GM12873 (cell line): ENCODE results near the gene TOM1L1.

ENCODE experiments used
- CTCF ChIP-seq: IDR thresholded peaks from 2 replicates; pipeline ENCODE4 v1.5.1; 2012; ENCODE audit warnings: low read depth, mild to moderate bottlenecking, moderate library complexity, low read length, control low read depth; ENCODE audit not compliant: insufficient read depth; ENCODE audit errors: missing control alignments

TOM1L1 gene

GRCh38 chr17:54867634-54868033, 33.0 kb upstream of the TOM1L1 start:
- TF ChIP-seq CTCF: no peak

GRCh38 chr17:54870671-54871175, 29.9 kb upstream of the TOM1L1 start:
- no peak for TF ChIP-seq CTCF

GRCh38 chr17:54876656-54877195, 23.9 kb upstream of the TOM1L1 start:
- no peak for TF ChIP-seq CTCF

- no peak for TF ChIP-seq CTCF
Measured at GRCh38 chr17:54881255-54881972, 19.2 kb upstream of the TOM1L1 start.

- TF ChIP-seq CTCF: no peak
Measured at GRCh38 chr17:54882371-54882770, 18.3 kb upstream of the TOM1L1 start.

GRCh38 chr17:54882950-54883349, 17.7 kb upstream of the TOM1L1 start:
- TF ChIP-seq CTCF: no peak

- TF ChIP-seq CTCF: no peak
Measured at GRCh38 chr17:54883939-54884338, 16.7 kb upstream of the TOM1L1 start.
